Activated naive CD4-positive, alpha-beta T cell treated with anti-CD3 and anti-CD28 coated beads, Interleukin-2, amount 10 ng/mL, durations not matched to agents 7 days and 5 days (primary cell): ENCODE measurements around the gene PLEKHF1.

ENCODE experiments used
- CTCF ChIA-PET: fragments of 350-600 bp; sonication (Branson Sonifier 250); formaldehyde crosslinking; loops from one replicate; lab custom pipeline; 2021; ENCODE audit warnings: antibody characterized with exemption; lab: Charles Lee
- DNase-seq: peaks from one replicate; pipeline ENCODE4 v3.0.0-alpha.2; 2020
- H3K27ac Mint-ChIP-seq: one replicate; pipeline ENCODE4 v1.8.0; 2021; ENCODE audit warnings: mild to moderate bottlenecking, moderate library complexity, mixed read lengths
- H3K27me3 Mint-ChIP-seq: one replicate; pipeline ENCODE4 v1.8.0; 2021; ENCODE audit warnings: mild to moderate bottlenecking, mixed read lengths
- H3K36me3 Mint-ChIP-seq: one replicate; pipeline ENCODE4 v1.8.0; 2021; ENCODE audit warnings: mixed read lengths
- H3K4me1 Mint-ChIP-seq: one replicate; pipeline ENCODE4 v1.8.0; 2021; ENCODE audit warnings: mixed read lengths
- H3K4me3 Mint-ChIP-seq: one replicate; pipeline ENCODE4 v1.8.0; 2021; ENCODE audit warnings: mild to moderate bottlenecking, moderate library complexity, mixed read lengths
- H3K9me3 Mint-ChIP-seq: one replicate; pipeline ENCODE4 v1.8.0; 2021; ENCODE audit warnings: mixed read lengths

The PLEKHF1 gene

GRCh38 chr19:29672933-29673336 is 7.7 kb downstream of the PLEKHF1 start:
- Mint-ChIP-seq H3K4me1 (peaks cover 90% of the 10 kb centered on the region), H3K36me3 (peaks cover 64% of the 10 kb centered on the region), H3K27me3 (no peaks in the 10 kb centered on the region), H3K27ac (peak overlapping the region; percentile 95), H3K4me3 (peak overlapping the region; percentile 69), H3K9me3 (no peaks in the 10 kb centered on the region)
- DNase-seq: peak; percentile 87
- CTCF ChIA-PET: interaction anchor here (0.9 to 3.9 kb wide), 10 partner anchors 8 to 67 kb away, joined by 3 to 41 read pairs (median 5); partner anchors contain the start of genes PLEKHF1 and POP4

DNA sequence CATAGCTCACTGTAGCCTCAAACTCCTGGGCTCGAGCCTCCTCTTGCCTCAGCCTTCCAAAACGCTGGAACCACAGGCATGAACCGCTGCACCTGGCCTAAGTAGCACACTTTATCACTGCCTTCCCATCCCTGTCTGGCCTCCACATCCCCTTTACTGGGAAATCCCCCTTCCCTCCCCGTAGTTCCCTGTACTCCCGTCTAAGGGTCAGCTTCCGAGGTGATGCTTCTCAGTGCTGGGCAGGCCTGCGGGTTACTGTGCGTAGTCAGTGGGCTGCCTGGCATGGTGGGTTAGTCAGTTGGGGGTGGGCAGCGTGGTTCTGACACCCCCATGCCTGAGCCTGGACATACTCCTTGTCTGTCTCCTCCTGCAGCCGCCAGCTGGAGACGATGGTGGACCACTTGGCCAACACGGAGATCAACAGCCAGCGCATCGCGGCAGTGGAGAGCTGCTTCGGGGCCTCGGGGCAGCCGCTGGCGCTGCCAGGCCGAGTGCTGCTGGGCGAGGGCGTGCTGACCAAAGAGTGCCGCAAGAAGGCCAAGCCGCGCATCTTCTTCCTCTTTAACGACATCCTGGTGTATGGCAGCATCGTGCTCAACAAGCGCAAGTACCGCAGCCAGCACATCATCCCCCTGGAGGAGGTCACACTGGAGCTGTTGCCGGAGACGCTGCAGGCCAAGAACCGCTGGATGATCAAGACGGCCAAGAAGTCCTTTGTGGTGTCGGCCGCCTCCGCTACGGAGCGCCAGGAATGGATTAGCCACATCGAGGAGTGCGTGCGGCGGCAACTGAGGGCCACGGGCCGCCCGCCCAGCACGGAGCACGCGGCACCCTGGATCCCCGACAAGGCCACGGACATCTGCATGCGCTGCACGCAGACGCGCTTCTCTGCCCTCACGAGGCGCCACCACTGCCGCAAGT is 8.4 kb downstream of the PLEKHF1 start:
- no peaks in the 10 kb centered on the region for H3K27me3 Mint-ChIP-seq
- peak; percentile 22 for DNase-seq
- peak overlapping the region; percentile 95 for H3K27ac Mint-ChIP-seq
- H3K9me3 Mint-ChIP-seq: no peaks in the 10 kb centered on the region
- H3K36me3 Mint-ChIP-seq: peaks cover 61% of the 10 kb centered on the region
- peaks cover 88% of the 10 kb centered on the region for H3K4me1 Mint-ChIP-seq
- H3K4me3 Mint-ChIP-seq: peak overlapping the region; percentile 69
- CTCF ChIA-PET: interaction anchor here (0.9 to 3.9 kb wide), 5 partner anchors 9 to 68 kb away, joined by 3 to 41 read pairs (median 6); partner anchors contain the start of genes PLEKHF1 and POP4

DNA sequence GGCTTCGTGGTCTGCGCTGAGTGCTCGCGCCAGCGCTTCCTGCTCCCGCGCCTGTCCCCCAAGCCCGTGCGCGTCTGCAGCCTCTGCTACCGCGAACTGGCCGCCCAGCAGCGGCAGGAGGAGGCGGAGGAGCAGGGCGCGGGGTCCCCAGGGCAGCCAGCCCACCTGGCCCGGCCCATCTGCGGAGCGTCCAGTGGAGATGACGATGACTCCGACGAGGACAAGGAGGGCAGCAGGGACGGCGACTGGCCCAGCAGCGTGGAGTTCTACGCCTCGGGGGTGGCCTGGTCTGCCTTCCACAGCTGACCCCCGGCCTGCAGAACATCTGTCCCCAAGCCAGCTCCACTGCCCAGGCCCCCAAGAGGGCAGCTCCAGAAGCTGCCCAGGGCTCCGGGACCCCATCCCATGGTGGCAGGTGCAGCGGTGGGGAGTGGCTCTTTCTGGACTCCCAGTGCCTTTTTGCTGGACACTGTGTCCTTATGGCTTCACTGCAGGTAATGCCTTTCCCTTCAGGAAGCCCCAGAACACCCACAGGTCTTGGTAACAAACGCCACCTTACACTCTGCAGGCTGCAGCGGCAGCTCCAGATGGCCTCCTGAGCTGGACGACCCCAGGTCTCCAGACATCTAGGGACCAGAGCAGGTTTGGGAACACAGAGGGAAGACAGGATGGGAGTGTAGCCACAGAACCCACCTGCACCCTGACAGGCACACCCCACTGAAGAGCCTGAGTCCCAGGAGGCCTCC is 9.3 kb downstream of the PLEKHF1 start:
- no peak for DNase-seq
- Mint-ChIP-seq H3K36me3 (peaks cover 63% of the 10 kb centered on the region), H3K4me3 (no peak overlapping the region), H3K9me3 (no peaks in the 10 kb centered on the region), H3K27ac (no peak overlapping the region), H3K4me1 (peaks cover 81% of the 10 kb centered on the region), H3K27me3 (no peaks in the 10 kb centered on the region)
- CTCF ChIA-PET: interaction anchor here (1.1 to 3.9 kb wide), 2 partner anchors 42 to 63 kb away, joined by 3 to 41 read pairs; no protein-coding TSS in a partner anchor

GRCh38 chr19:29675120-29675649 is 9.9 kb downstream of the PLEKHF1 start:
- Mint-ChIP-seq H3K27ac (no peak overlapping the region), H3K4me1 (peaks cover 81% of the 10 kb centered on the region), H3K27me3 (no peaks in the 10 kb centered on the region), H3K4me3 (no peak overlapping the region), H3K36me3 (peaks cover 62% of the 10 kb centered on the region), H3K9me3 (no peaks in the 10 kb centered on the region)
- CTCF ChIA-PET: interaction anchor here (1.1 to 5.2 kb wide), 2 partner anchors 8 to 41 kb away, joined by 3 to 33 read pairs; partner anchors contain the start of gene PLEKHF1
- no peak for DNase-seq

- DNase-seq: no peak
- Mint-ChIP-seq H3K36me3 (peaks cover 57% of the 10 kb centered on the region), H3K27me3 (no peaks in the 10 kb centered on the region), H3K27ac (no peak overlapping the region), H3K9me3 (no peaks in the 10 kb centered on the region), H3K4me3 (no peak overlapping the region), H3K4me1 (peaks cover 81% of the 10 kb centered on the region)
- CTCF ChIA-PET: interaction anchor here (1.1 to 5.2 kb wide), 2 partner anchors 8 to 41 kb away, joined by 3 to 33 read pairs; partner anchors contain the start of gene PLEKHF1
Observed at GRCh38 chr19:29675650-29676186, 10.5 kb downstream of the PLEKHF1 start.

DNA sequence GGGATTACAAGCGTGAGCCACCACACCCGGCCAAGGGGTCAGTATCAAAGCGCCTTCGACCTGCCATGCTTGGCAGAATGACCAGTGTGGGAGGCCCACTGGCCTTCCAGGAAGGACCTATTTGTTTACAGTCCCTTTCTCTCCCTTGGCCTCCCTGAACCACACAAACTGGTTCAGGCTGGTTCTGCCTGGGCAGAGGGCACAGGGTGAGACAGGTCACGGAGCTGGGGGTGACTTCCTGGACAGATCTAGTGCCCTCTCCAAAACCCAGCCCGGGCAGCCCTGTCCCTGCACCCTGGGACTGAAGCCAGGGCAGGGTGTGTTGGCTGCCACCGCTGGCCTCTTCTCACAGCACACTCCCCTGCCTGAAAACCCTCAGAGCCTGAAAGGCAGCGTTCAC is 11.3 kb downstream of the PLEKHF1 start:
- Mint-ChIP-seq H3K27ac (peak overlapping the region; percentile 75), H3K9me3 (no peaks in the 10 kb centered on the region), H3K4me3 (no peak overlapping the region), H3K27me3 (no peaks in the 10 kb centered on the region), H3K36me3 (peaks cover 53% of the 10 kb centered on the region), H3K4me1 (peaks cover 81% of the 10 kb centered on the region)
- no peak for DNase-seq
- CTCF ChIA-PET: interaction anchor here (1.1 to 5.2 kb wide), 3 partner anchors 9 to 66 kb away, joined by 4 to 33 read pairs (median 6); partner anchors contain the start of gene PLEKHF1

DNA sequence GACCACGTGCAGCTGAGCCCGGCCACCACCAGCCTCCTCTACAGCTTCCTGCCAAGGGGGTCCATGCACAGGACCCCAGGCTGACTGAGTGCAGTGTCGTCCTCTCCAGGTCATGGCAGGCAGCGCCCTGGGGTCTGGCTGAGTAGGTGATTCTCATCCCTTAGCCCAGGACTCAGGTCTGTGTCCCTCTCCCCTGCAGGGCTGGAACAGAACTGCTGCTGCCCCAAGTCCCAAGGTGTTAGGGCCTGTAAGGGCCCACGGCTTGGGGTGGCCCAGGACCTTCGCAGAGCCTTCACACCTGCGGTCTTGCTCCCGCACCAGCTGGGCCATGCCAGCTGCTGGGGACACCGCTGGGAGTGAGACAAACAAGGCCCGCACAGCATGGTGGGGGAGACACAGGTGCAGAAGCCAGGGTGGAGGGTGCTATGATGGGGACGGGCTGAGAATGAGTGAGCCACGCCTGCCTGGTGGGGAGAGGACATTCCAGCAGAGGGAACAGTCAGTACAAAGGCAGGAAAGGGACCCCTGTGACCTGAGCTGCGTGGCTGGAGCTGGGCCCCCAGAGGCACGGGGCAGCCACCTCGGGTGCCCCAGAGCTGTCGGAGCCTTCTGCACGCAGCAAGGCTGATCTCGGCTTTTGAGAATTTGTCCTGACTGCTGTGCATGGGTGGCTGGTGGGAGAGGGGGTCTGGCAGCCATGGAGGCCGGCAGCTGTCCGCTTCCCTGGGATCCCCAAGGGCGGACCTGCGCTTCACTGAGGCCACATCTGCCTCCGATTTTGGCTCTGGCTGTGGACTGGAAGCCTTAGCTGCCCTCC is 11.9 kb downstream of the PLEKHF1 start:
- Mint-ChIP-seq H3K27me3 (no peaks in the 10 kb centered on the region), H3K4me1 (peaks cover 81% of the 10 kb centered on the region), H3K4me3 (no peak overlapping the region), H3K9me3 (no peaks in the 10 kb centered on the region), H3K36me3 (peaks cover 49% of the 10 kb centered on the region), H3K27ac (no peak overlapping the region)
- DNase-seq: peak; percentile 18
- CTCF ChIA-PET: interaction anchor here (1.0 to 5.2 kb wide), 4 partner anchors 10 to 67 kb away, joined by 3 to 33 read pairs (median 5); partner anchors contain the start of gene PLEKHF1

GRCh38 chr19:29678484-29679106 is 13.3 kb downstream of the PLEKHF1 start:
- Mint-ChIP-seq H3K27ac (peak overlapping the region; percentile 33), H3K4me1 (peaks cover 78% of the 10 kb centered on the region), H3K4me3 (no peak overlapping the region), H3K27me3 (no peaks in the 10 kb centered on the region), H3K9me3 (no peaks in the 10 kb centered on the region), H3K36me3 (peaks cover 36% of the 10 kb centered on the region)
- DNase-seq: no peak
- CTCF ChIA-PET: interaction anchor here (1.2 to 5.2 kb wide), 3 partner anchors 11 to 38 kb away, joined by 3 to 33 read pairs (median 4); partner anchors contain the start of gene PLEKHF1

GRCh38 chr19:29679598-29680210 is 14.4 kb downstream of the PLEKHF1 start:
- CTCF ChIA-PET: interaction anchor here (1.2 to 5.2 kb wide), 3 partner anchors 11 to 36 kb away, joined by 3 to 33 read pairs (median 4); partner anchors contain the start of gene PLEKHF1
- H3K36me3 Mint-ChIP-seq: peaks cover 35% of the 10 kb centered on the region
- H3K4me1 Mint-ChIP-seq: peaks cover 77% of the 10 kb centered on the region
- H3K9me3 Mint-ChIP-seq: no peaks in the 10 kb centered on the region
- peak; percentile 16 for DNase-seq
- peak overlapping the region; percentile 45 for H3K4me3 Mint-ChIP-seq
- H3K27ac Mint-ChIP-seq: peak overlapping the region; percentile 86
- H3K27me3 Mint-ChIP-seq: no peaks in the 10 kb centered on the region

DNA sequence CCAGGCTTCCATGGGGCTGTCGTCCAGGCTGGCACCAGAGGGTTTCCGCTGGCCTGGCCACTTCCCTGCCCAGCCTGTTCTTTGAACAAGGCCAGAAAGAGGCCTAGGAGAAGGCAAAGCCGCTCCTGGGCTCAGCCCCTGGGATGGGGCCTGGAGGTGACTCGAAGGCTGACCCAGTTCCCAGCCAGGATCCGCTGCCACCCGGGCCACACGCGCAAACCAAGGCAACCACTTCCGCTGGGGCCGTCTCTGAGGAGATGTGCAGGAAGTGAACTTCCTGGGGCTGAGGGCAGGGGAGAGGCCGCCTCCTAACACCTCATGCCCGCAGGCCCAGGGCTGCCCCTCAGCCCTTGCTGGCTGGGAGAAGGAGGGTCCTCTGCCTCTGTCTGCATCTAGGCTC is 15.2 kb downstream of the PLEKHF1 start:
- Mint-ChIP-seq H3K4me1 (peaks cover 70% of the 10 kb centered on the region), H3K27ac (peak overlapping the region; percentile 87), H3K4me3 (peak overlapping the region; percentile 35), H3K9me3 (no peaks in the 10 kb centered on the region), H3K36me3 (peaks cover 32% of the 10 kb centered on the region), H3K27me3 (peaks cover 3% of the 10 kb centered on the region)
- CTCF ChIA-PET: interaction anchor here (1.2 to 5.2 kb wide), 5 partner anchors 9 to 70 kb away, joined by 3 to 33 read pairs (median 10); partner anchors contain the start of gene PLEKHF1
- peak; percentile 89 for DNase-seq

GRCh38 chr19:29680937-29681336 is 15.7 kb downstream of the PLEKHF1 start:
- H3K27me3 Mint-ChIP-seq: peaks cover 3% of the 10 kb centered on the region
- H3K4me3 Mint-ChIP-seq: peak overlapping the region; percentile 35
- DNase-seq: no peak
- peaks cover 29% of the 10 kb centered on the region for H3K36me3 Mint-ChIP-seq
- H3K4me1 Mint-ChIP-seq: peaks cover 65% of the 10 kb centered on the region
- H3K27ac Mint-ChIP-seq: peak overlapping the region; percentile 87
- no peaks in the 10 kb centered on the region for H3K9me3 Mint-ChIP-seq
- CTCF ChIA-PET: interaction anchor here (1.1 to 2.5 kb wide), 4 partner anchors 9 to 71 kb away, joined by 4 to 11 read pairs (median 8); no protein-coding TSS in a partner anchor
